Spleen (tissue), 11 donors: ENCODE results near the gene ABCB9. TPM values are rescaled to one million over a fixed set of nuclear protein-coding genes. Genes with fewer than 3 reads are reported as not detected.

Experiments
- DNase-seq: peaks from one replicate; pipeline ENCODE4 v3.0.0-alpha.2; 2020
- H3K27ac ChIP-seq, 8 donors: fragments of 200-600 bp; sonication (generic) in 7 of 8; 1 replicate in 4 of 8; 2 replicates in 4 of 8; pipeline versions ENCODE4 v1.5.0 to v1.8.0; 2016 to 2021; ENCODE audit warnings: inconsistent platforms in 4 of 8, mild to moderate bottlenecking in 4 of 8, moderate library complexity in 1 of 8
- H3K27me3 ChIP-seq, 7 donors: fragments of 200-600 bp; sonication (generic) in 6 of 7; replicated peaks in 1 of 7; 1 replicate in 4 of 7; 2 replicates in 3 of 7; pipeline versions ENCODE4 v1.5.0 to v1.8.0; 2016 to 2021; ENCODE audit warnings: inconsistent platforms in 3 of 7, mild to moderate bottlenecking in 1 of 7
- H3K36me3 ChIP-seq, 6 donors: fragments of 200-600 bp; sonication (generic) in 5 of 6; 1 replicate in 4 of 6; 2 replicates in 2 of 6; pipeline versions ENCODE4 v1.5.0 to v1.8.0; 2016 to 2021; ENCODE audit warnings: inconsistent platforms in 2 of 6
- H3K4me1 ChIP-seq, 6 donors: fragments of 200-600 bp; sonication (generic) in 5 of 6; 1 replicate in 3 of 6; 2 replicates in 3 of 6; pipeline versions ENCODE4 v1.5.0 to v1.8.0; 2016 to 2021; ENCODE audit warnings: inconsistent platforms in 3 of 6
- H3K4me3 ChIP-seq, 8 donors: fragments of 200-600 bp; sonication (generic) in 7 of 8; 1 replicate in 4 of 8; 2 replicates in 4 of 8; pipeline versions ENCODE4 v1.5.0 to v1.8.0; 2016 to 2021; ENCODE audit warnings: inconsistent platforms in 4 of 8, mild to moderate bottlenecking in 4 of 8, moderate library complexity in 2 of 8
- H3K9me3 ChIP-seq, 8 donors: fragments of 200-600 bp; sonication (generic) in 7 of 8; 1 replicate in 4 of 8; 2 replicates in 4 of 8; pipeline versions ENCODE4 v1.5.0 to v1.8.0; 2016 to 2021; ENCODE audit warnings: inconsistent platforms in 4 of 8
- POLR2A ChIP-seq, 3 donors: fragments of 450-650 bp; IDR thresholded peaks; one replicate each; pipeline ENCODE4 v1.5.1; 2017; ENCODE audit warnings: antibody characterized with exemption in 3 of 3, mild to moderate bottlenecking in 1 of 3
- POLR2AphosphoS5 ChIP-seq, 3 donors: sonication (generic); formaldehyde crosslinking; IDR thresholded peaks; one replicate each; pipeline ENCODE4 v1.5.1; 2017; ENCODE audit warnings: antibody characterized with exemption in 3 of 3
- WGBS, 5 donors: extraction: QIAGEN DNeasy Blood & Tissue Kit in 3 of 5; methylation state at CpG; one replicate each; pipeline versions ENCODE4 v1.1.5 to v1.1.7; 2013 to 2018; 5-methylcytosine and 5-hydroxymethylcytosine counted together
- intact Hi-C: fragments of 100-400 bp; cut with DNase I; formaldehyde crosslinking; loops from one replicate; pipeline ENCODE4 v1.15.0; 2023; ENCODE audit warnings: low total_unique reads
- polyA plus RNA-seq, 3 donors: library from polyadenylated mRNA; stranded (reverse); fragments of 200-250 nt; gene quantifications; one replicate each; pipeline ENCODE4 v1.2.1, GENCODE V29; 2013
- total RNA-seq, 7 donors: library from RNA; depleted of rRNA in 3 of 7; stranded (reverse); fragments of >200 nt in 3 of 7; fragmentation: NEBNext Ultra II Directional in 4 of 7; extraction: Animal tissue kit (Norgen Biotek cat#: 25700) in 4 of 7; gene quantifications; one replicate each; pipeline versions ENCODE4 v1.1.0 to v1.2.1, GENCODE V29; 2016 to 2021
- TF ChIP-seq, protein P1 (sequence below), 11 experiments: fragments of 200-600 bp in 7 of 11; fragments of 450-650 bp in 4 of 11; sonication (generic) in 4 of 11; IDR thresholded peaks in 8 of 11; conservative IDR thresholded peaks in 3 of 11; 1 replicate in 7 of 11; 2 replicates in 4 of 11; pipeline versions ENCODE4 v1.4.0 to v1.8.0; 2016 to 2021; ENCODE audit warnings: antibody characterized with exemption in 11 of 11, inconsistent platforms in 4 of 11, mild to moderate bottlenecking in 1 of 11
- donor health status: healthy with polysubstance abuse.
- donor health status: DM: no; HTN: no; CAD: no; lungs with moderate emphysema.
- donor health status: DM: no; HTN: no; CAD: no.
- donor health status: Bipolar disorder and iron deficiency.
- donor health status: healthy.
- donor health status: DM: no; HTN: no; CAD: no.
- donor health status: DM: yes; HTN: yes; CAD: no.

Gene ABCB9
- total and polyA plus RNA-seq, 10 donors, result 1.5 to 6.2 (median 4.5) TPM

- 25 to 48% (median 30%) methylated on average over 6 to 10 of the region's 10 CpGs for WGBS, 5 donors
- Histone ChIP-seq H3K27me3 (no peaks in the 10 kb centered on the region), H3K36me3 (no peaks in the 10 kb centered on the region), H3K4me1 (peaks cover 3 to 58% (median 28%) of the 10 kb centered on the region in 6 donors), H3K4me3 (no peak overlapping the region), H3K9me3 (no peaks in the 10 kb centered on the region), H3K27ac (peak overlapping the region in 6 of 8 donors; percentile 6 to 75 (median 57))
- TF ChIP-seq, protein P1, sequence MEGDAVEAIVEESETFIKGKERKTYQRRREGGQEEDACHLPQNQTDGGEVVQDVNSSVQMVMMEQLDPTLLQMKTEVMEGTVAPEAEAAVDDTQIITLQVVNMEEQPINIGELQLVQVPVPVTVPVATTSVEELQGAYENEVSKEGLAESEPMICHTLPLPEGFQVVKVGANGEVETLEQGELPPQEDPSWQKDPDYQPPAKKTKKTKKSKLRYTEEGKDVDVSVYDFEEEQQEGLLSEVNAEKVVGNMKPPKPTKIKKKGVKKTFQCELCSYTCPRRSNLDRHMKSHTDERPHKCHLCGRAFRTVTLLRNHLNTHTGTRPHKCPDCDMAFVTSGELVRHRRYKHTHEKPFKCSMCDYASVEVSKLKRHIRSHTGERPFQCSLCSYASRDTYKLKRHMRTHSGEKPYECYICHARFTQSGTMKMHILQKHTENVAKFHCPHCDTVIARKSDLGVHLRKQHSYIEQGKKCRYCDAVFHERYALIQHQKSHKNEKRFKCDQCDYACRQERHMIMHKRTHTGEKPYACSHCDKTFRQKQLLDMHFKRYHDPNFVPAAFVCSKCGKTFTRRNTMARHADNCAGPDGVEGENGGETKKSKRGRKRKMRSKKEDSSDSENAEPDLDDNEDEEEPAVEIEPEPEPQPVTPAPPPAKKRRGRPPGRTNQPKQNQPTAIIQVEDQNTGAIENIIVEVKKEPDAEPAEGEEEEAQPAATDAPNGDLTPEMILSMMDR (IDR thresholded peaks at IDR 0.05 in 8 of 11, conservative IDR thresholded peaks at IDR 0.05 in 3 of 11), result peak in 2 of 11 experiments; percentile 10 to 13
- TF ChIP-seq POLR2A (IDR thresholded peaks at IDR 0.05) (no peak), POLR2AphosphoS5 (IDR thresholded peaks at IDR 0.05) (peak; percentile 59 to 73 (median 59))
- intact Hi-C loops, result no loop called here
- peak; percentile 88 for DNase-seq
These were observed 19.4 kb downstream of the ABCB9 start for GRCh38 chr12:122946690-122947341.

DNA sequence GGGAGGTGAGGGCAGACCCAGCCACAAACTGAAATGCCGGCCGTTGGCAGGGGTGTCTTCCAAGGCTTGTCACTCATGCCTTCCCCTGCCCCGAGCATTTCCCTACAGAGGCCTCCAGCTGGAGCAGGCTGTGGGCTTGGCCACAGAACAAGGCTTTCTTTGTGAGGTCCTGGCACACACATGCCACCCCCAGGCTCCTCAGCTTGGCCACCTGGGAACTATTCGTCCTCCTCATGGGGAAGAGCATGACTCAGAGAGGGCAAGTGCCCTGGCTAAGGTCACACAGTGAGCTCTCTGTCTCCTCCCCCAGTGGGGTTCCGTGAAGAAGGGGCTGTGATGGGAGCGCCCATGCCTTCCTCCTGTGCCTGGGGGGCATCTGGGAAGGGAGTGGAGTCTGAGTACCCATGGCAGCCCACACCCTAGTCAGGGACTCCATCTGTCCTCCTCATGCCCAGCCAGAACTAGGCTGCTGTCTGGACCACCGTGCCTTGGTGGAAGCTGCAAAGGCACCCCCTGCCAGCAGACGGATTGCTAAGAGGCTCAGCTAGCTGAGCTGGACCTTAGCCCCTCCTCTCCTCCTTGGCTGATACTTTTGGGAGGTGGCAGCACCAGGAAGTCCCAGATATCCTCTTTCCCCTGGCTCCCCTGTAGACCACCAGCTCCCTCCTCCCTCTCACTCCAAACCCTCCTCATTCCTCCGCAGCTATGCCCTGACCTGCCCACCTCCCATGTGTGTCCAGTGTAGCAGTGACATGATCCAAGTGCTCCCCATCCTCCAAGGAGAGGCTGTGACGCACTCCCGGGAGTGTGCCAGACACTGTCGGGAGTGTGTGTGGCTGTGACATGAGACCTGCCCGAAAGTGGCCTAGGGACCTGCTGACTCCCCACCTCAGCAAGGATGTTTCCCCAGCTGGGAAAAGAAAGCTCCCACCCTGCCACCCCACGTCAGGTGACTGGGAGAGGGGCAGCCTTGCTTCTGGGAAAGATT lies 21.4 kb downstream of the ABCB9 start:
- no peaks in the 10 kb centered on the region for H3K36me3 ChIP-seq
- H3K27me3 ChIP-seq, result no peaks in the 10 kb centered on the region
- H3K4me3 ChIP-seq, result no peak overlapping the region
- intact Hi-C loops, result no loop called here
- TF ChIP-seq, protein P1 (IDR thresholded peaks at IDR 0.05 in 8 of 11, conservative IDR thresholded peaks at IDR 0.05 in 3 of 11), result no peak
- no peak for TF ChIP-seq POLR2A (IDR thresholded peaks at IDR 0.05)
- TF ChIP-seq POLR2AphosphoS5 (IDR thresholded peaks at IDR 0.05), result no peak
- peaks cover 3 to 51% (median 27%) of the 10 kb centered on the region in 6 donors for H3K4me1 ChIP-seq
- H3K9me3 ChIP-seq, result no peaks in the 10 kb centered on the region
- 84 to 92% (median 89%) methylated on average over 9 to 14 of the region's 14 CpGs for WGBS, 5 donors
- DNase-seq, result no peak
- no peak overlapping the region for H3K27ac ChIP-seq

GRCh38 chr12:122943196-122943595 lies 23.1 kb downstream of the ABCB9 start:
- no peaks in the 10 kb centered on the region for H3K27me3 ChIP-seq
- no peak overlapping the region for H3K4me3 ChIP-seq
- peak overlapping the region in 7 of 8 donors; percentile 29 to 74 (median 62) for H3K27ac ChIP-seq
- no peaks in the 10 kb centered on the region for H3K36me3 ChIP-seq
- H3K4me1 ChIP-seq, result peaks cover 3 to 46% (median 27%) of the 10 kb centered on the region in 6 donors
- H3K9me3 ChIP-seq, result no peaks in the 10 kb centered on the region
- TF ChIP-seq POLR2AphosphoS5 (IDR thresholded peaks at IDR 0.05), result peak in 2 of 3 donors; percentile 42 to 53
- TF ChIP-seq, protein P1 (IDR thresholded peaks at IDR 0.05 in 8 of 11, conservative IDR thresholded peaks at IDR 0.05 in 3 of 11), result no peak
- no peak for TF ChIP-seq POLR2A (IDR thresholded peaks at IDR 0.05)
- intact Hi-C loops, result no loop called here
- no peak for DNase-seq
- WGBS, 5 donors, result 28 to 53% (median 43%) methylated on average over 13 of the region's 13 CpGs
